Measurements from ENCODE around the gene BACE1.

DNA sequence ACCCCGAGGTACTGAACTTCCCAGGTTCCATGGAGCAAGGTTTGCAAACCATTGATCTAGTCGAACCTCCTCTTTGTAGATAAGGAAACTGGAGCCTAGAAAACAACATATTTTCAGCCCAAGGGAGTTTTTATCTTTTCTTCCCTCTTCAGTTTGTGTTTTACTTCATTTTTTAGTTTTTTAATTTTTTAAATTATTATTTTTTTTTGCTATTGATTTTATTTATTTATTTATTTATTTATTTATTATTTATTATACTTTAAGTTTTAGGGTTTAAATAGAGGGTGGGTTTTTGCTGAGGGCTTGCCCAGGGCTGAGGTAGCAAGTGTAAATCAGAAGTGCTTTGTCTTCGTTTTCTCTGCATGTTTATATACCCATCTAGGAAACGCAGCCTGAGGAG lies 38.5 kb upstream of the BACE1 start:
- TF ChIP-seq, protein P1, sequence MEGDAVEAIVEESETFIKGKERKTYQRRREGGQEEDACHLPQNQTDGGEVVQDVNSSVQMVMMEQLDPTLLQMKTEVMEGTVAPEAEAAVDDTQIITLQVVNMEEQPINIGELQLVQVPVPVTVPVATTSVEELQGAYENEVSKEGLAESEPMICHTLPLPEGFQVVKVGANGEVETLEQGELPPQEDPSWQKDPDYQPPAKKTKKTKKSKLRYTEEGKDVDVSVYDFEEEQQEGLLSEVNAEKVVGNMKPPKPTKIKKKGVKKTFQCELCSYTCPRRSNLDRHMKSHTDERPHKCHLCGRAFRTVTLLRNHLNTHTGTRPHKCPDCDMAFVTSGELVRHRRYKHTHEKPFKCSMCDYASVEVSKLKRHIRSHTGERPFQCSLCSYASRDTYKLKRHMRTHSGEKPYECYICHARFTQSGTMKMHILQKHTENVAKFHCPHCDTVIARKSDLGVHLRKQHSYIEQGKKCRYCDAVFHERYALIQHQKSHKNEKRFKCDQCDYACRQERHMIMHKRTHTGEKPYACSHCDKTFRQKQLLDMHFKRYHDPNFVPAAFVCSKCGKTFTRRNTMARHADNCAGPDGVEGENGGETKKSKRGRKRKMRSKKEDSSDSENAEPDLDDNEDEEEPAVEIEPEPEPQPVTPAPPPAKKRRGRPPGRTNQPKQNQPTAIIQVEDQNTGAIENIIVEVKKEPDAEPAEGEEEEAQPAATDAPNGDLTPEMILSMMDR (IDR thresholded peaks at IDR 0.05): no peak
- no peak for TF ChIP-seq POLR2AphosphoS5 (IDR thresholded peaks at IDR 0.05)

All from sigmoid colon (tissue), 4 donors.